Activated CD4-positive, alpha-beta T cell treated with anti-CD3 and anti-CD28 coated beads, Interleukin-2, amount 10 ng/mL, durations not matched to agents 24 days and 14 days (primary cell): ENCODE results near the gene ARFGAP3. TPM values are rescaled to one million over a fixed set of nuclear protein-coding genes. Genes with fewer than 3 reads are reported as not detected.

Source experiments
- DNase-seq: peaks from one replicate; pipeline ENCODE4 v3.0.0; 2022
- H3K27ac Mint-ChIP-seq: one replicate; pipeline ENCODE4 v1.8.0; 2022; ENCODE audit warnings: mild to moderate bottlenecking, mixed read lengths
- H3K27me3 Mint-ChIP-seq: one replicate; pipeline ENCODE4 v1.8.0; 2022; ENCODE audit warnings: mixed read lengths
- H3K36me3 Mint-ChIP-seq: one replicate; pipeline ENCODE4 v1.8.0; 2022; ENCODE audit warnings: low read depth, mild to moderate bottlenecking, mixed read lengths
- H3K4me1 Mint-ChIP-seq: one replicate; pipeline ENCODE4 v1.8.0; 2021; ENCODE audit warnings: mixed read lengths
- H3K4me3 Mint-ChIP-seq: one replicate; pipeline ENCODE4 v1.8.0; 2022; ENCODE audit warnings: mild to moderate bottlenecking, moderate library complexity, mixed read lengths
- H3K9me3 Mint-ChIP-seq: one replicate; pipeline ENCODE4 v1.8.0; 2021; ENCODE audit warnings: mixed read lengths
- intact Hi-C: fragments of 100-400 bp; cut with micrococcal nuclease; formaldehyde crosslinking; loops from one replicate; pipeline ENCODE4 v1.15.1; 2023
- total RNA-seq: library from RNA; stranded (reverse); gene quantifications from 2 replicates; pipeline ENCODE4 v1.2.3, GENCODE V29; 2022

The ARFGAP3 gene
- total RNA-seq, 1 donor from 2014 or later: 34.8 TPM

DNA sequence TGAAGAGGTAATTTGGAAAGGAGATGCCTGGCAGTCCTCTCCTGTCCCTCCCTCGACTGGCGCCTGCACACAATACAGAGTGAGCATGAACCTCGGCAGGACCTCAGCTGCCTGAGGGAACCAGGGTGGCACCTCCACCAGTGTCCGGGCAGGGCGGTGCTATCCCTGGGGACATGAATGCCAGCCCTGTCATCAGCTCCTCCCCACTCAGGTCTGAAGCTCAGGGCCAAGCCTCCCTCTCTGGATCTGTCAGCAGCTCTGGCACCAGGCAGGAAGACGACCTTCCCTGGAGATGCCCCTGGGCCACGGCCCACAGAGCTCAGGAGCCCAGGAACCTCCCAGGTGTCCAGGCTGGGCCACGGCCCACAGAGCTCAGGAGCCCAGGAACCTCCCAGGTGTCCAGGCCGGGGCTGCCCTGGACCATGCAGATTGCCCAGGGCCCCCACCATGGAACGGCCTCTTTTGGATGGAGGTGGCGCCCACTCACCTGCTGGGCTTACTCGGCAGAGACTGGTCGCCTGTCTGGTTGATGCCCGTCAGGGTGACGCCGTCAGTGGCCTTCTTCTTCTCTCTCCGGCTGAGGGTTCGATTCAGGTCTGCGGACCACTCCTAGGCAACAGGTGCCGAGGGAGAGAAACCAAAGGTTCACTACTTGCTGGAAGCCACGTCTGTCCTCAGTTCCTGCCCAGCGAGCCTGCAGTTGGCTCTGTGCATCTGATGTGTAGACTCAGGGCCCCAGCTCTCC, 21.7 kb upstream of the ARFGAP3 start:
- peaks cover 10% of the 10 kb centered on the region for H3K36me3 Mint-ChIP-seq
- DNase-seq: no peak
- intact Hi-C loops: no loop called here
- no peak overlapping the region for H3K4me3 Mint-ChIP-seq
- no peak overlapping the region for H3K27ac Mint-ChIP-seq
- H3K9me3 Mint-ChIP-seq: no peaks in the 10 kb centered on the region
- H3K27me3 Mint-ChIP-seq: no peaks in the 10 kb centered on the region
- no peaks in the 10 kb centered on the region for H3K4me1 Mint-ChIP-seq

GRCh38 chr22:42877597-42878340, 20.7 kb upstream of the ARFGAP3 start:
- peaks cover 11% of the 10 kb centered on the region for H3K36me3 Mint-ChIP-seq
- no peak for DNase-seq
- no peak overlapping the region for H3K27ac Mint-ChIP-seq
- H3K4me1 Mint-ChIP-seq: no peaks in the 10 kb centered on the region
- no peaks in the 10 kb centered on the region for H3K9me3 Mint-ChIP-seq
- intact Hi-C loops: no loop called here
- no peaks in the 10 kb centered on the region for H3K27me3 Mint-ChIP-seq
- no peak overlapping the region for H3K4me3 Mint-ChIP-seq

- no peak for DNase-seq
- Mint-ChIP-seq H3K4me3 (no peak overlapping the region), H3K27me3 (no peaks in the 10 kb centered on the region), H3K36me3 (peaks cover 10% of the 10 kb centered on the region), H3K4me1 (no peaks in the 10 kb centered on the region), H3K9me3 (no peaks in the 10 kb centered on the region), H3K27ac (no peak overlapping the region)
- intact Hi-C loops: no loop called here
These were observed 20.1 kb upstream of the ARFGAP3 start for GRCh38 chr22:42877158-42877557.

DNA sequence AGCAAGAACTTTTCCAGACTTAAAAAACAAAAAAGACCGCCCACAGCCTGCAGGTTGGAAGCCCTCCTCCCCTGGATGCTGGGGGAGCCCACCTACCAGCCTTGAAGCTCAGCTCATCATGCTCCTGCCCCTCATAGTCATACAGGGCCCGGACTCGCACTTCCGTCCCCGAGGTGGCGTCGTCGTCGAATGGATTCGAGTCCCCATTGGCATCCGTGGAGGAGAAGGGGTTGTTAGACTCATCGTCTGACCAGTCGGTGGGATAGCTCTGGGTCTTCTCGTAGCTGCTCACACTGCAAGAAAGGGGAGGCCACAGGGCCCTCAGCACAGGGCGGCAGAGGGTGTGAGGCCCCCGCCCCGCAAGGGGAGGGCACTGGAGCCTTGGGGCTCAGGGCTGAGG, 19.0 kb upstream of the ARFGAP3 start:
- H3K27me3 Mint-ChIP-seq: no peaks in the 10 kb centered on the region
- H3K4me1 Mint-ChIP-seq: no peaks in the 10 kb centered on the region
- H3K27ac Mint-ChIP-seq: no peak overlapping the region
- H3K4me3 Mint-ChIP-seq: no peak overlapping the region
- H3K36me3 Mint-ChIP-seq: peaks cover 13% of the 10 kb centered on the region
- intact Hi-C loops: no loop called here
- H3K9me3 Mint-ChIP-seq: no peaks in the 10 kb centered on the region
- no peak for DNase-seq

- intact Hi-C loops: no loop called here
- no peaks in the 10 kb centered on the region for H3K27me3 Mint-ChIP-seq
- no peaks in the 10 kb centered on the region for H3K4me1 Mint-ChIP-seq
- H3K27ac Mint-ChIP-seq: no peak overlapping the region
- no peaks in the 10 kb centered on the region for H3K9me3 Mint-ChIP-seq
- peaks cover 14% of the 10 kb centered on the region for H3K36me3 Mint-ChIP-seq
- no peak for DNase-seq
- no peak overlapping the region for H3K4me3 Mint-ChIP-seq
These were observed 16.9 kb upstream of the ARFGAP3 start for GRCh38 chr22:42874010-42874409.

GRCh38 chr22:42873356-42873755, 16.3 kb upstream of the ARFGAP3 start:
- H3K27me3 Mint-ChIP-seq: no peaks in the 10 kb centered on the region
- H3K36me3 Mint-ChIP-seq: peaks cover 14% of the 10 kb centered on the region
- no peaks in the 10 kb centered on the region for H3K4me1 Mint-ChIP-seq
- H3K4me3 Mint-ChIP-seq: no peak overlapping the region
- H3K27ac Mint-ChIP-seq: no peak overlapping the region
- no peak for DNase-seq
- intact Hi-C loops: no loop called here
- H3K9me3 Mint-ChIP-seq: no peaks in the 10 kb centered on the region

- Mint-ChIP-seq H3K27ac (no peak overlapping the region), H3K4me3 (no peak overlapping the region), H3K27me3 (no peaks in the 10 kb centered on the region)
These were observed 15.7 kb upstream of the ARFGAP3 start for GRCh38 chr22:42872821-42873220.

DNA sequence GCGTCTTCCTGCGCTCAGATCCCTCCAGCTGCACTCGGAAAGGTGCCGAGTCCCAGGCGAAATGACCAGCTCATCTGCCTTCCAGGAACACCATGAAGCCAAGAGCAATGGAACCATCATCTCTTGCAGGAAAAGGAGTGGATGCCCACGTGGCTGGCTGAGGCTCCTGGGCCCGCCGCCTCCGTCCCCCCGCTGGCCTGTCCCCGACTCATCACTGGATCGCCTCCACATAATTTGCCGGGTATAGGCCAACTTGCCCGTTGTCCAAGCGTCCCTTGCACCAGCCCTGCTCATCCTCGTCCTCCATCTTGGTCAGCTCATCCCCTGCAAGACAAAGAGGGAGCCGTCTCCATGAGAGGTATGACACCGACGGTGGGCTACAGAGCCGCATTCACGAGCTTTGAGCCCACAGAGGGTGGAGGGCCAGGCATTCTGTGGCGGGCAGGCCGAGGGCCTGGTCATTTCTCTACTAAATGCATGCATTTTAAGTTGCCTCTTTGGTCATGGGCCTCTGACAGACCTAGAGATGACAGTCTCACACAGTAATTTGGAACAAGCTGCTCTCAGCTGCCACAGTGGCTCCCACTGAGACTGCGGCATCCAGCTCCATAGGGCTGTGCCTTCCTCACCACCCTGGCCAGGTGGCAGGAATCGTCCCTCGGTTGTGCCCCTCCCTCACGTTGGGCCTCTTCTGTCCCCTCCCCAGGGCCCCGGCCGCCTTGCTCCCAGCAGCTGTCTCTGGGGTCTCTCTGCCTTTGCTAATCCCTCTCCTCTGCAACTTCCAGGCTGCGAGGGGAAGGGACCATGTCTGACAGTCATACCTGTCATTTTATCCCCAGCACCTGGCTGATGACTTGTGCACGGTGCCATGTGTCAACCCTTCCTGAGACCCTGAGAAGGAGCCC, 14.3 kb upstream of the ARFGAP3 start:
- Mint-ChIP-seq H3K4me1 (no peaks in the 10 kb centered on the region), H3K36me3 (peaks cover 14% of the 10 kb centered on the region), H3K4me3 (no peak overlapping the region), H3K27ac (no peak overlapping the region), H3K9me3 (no peaks in the 10 kb centered on the region), H3K27me3 (no peaks in the 10 kb centered on the region)
- intact Hi-C loops: no loop called here
- no peak for DNase-seq

More at GRCh38 chr22:42872821-42873220, 15.7 kb upstream of the ARFGAP3 start:
- intact Hi-C loops: no loop called here
- Mint-ChIP-seq H3K4me1 (no peaks in the 10 kb centered on the region), H3K36me3 (peaks cover 14% of the 10 kb centered on the region), H3K9me3 (no peaks in the 10 kb centered on the region)
- DNase-seq: no peak

DNA sequence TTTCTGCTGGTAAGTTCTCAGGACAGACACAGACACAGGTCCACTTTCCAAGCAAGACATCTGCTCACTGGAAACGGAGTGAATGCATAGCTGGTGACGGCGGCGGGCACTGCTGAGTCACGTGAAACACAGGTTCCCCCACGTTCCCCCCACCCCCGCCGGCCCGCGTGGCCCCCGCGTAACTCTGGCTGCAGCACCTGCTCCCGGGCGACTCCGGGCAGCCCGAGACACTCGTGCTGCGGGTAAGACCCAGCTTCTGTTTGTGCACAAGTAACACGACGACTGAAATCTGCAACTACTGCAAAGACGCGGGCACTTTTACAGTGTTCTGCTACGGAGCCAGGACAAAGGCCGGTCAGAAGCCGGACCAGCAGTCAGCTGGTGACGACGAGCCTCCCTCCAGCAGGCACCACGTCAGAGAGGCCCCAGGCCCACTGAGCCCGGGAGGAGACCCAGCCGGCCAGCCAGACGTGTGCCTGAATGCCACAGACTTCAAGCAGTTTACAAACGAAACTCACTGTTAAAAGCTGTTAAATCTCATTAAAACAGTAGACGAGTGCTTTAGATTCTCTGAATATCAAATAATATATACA, 12.9 kb upstream of the ARFGAP3 start:
- Mint-ChIP-seq H3K36me3 (peaks cover 9% of the 10 kb centered on the region), H3K27ac (no peak overlapping the region), H3K9me3 (no peaks in the 10 kb centered on the region), H3K4me3 (no peak overlapping the region), H3K27me3 (no peaks in the 10 kb centered on the region), H3K4me1 (no peaks in the 10 kb centered on the region)
- DNase-seq: no peak
- intact Hi-C loops: loop anchor here (10.0 kb wide), 1 partner anchor 215 kb away; the partner anchor contains the start of gene TTLL1

GRCh38 chr22:42869463-42869862, 12.4 kb upstream of the ARFGAP3 start:
- no peak for DNase-seq
- no peaks in the 10 kb centered on the region for H3K27me3 Mint-ChIP-seq
- intact Hi-C loops: loop anchor here (10.0 kb wide), 1 partner anchor 215 kb away; the partner anchor contains the start of gene TTLL1
- peaks cover 12% of the 10 kb centered on the region for H3K36me3 Mint-ChIP-seq
- no peaks in the 10 kb centered on the region for H3K9me3 Mint-ChIP-seq
- no peaks in the 10 kb centered on the region for H3K4me1 Mint-ChIP-seq
- no peak overlapping the region for H3K4me3 Mint-ChIP-seq
- H3K27ac Mint-ChIP-seq: no peak overlapping the region

DNA sequence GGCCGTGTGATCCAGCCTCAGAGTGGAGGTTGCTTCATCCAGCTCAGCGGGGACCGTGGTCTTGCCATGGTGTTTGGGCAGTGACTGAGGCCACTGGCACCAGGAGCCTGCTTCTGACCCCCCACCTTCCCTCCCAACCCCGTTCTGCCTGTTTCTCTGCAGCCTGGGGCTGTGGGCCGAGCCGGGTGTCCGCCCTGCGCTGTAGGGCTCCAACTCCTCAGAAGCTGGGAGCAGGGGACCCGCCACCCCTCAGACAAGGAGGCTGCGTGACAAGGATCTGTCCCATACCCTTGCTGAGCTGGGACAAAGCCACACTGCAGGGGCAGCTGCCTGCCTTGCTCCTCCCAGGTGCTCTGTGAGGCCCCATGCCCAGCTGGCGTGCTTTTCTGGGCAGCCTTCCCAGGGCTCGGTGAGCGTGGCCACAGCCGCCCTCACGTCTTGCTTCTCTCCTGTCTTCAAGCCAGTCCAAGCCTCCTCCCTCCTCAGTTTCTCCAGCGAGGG, 11.7 kb upstream of the ARFGAP3 start:
- intact Hi-C loops: loop anchor here (10.0 kb wide), 1 partner anchor 216 kb away; the partner anchor contains the start of gene TTLL1
- H3K4me3 Mint-ChIP-seq: no peak overlapping the region
- H3K27me3 Mint-ChIP-seq: no peaks in the 10 kb centered on the region
- no peak for DNase-seq
- H3K4me1 Mint-ChIP-seq: no peaks in the 10 kb centered on the region
- no peak overlapping the region for H3K27ac Mint-ChIP-seq
- peaks cover 12% of the 10 kb centered on the region for H3K36me3 Mint-ChIP-seq
- no peaks in the 10 kb centered on the region for H3K9me3 Mint-ChIP-seq

- Mint-ChIP-seq H3K4me1 (peaks cover 10% of the 10 kb centered on the region), H3K27ac (no peak overlapping the region), H3K9me3 (peaks cover 10% of the 10 kb centered on the region), H3K4me3 (no peak overlapping the region), H3K36me3 (peaks cover 11% of the 10 kb centered on the region), H3K27me3 (no peaks in the 10 kb centered on the region)
- DNase-seq: no peak
- intact Hi-C loops: loop anchor here (2.0 to 10.0 kb wide), 2 partner anchors 85 to 219 kb away; partner anchors contain the start of gene TTLL1
These were observed 9.0 kb upstream of the ARFGAP3 start for GRCh38 chr22:42866100-42866499.

DNA sequence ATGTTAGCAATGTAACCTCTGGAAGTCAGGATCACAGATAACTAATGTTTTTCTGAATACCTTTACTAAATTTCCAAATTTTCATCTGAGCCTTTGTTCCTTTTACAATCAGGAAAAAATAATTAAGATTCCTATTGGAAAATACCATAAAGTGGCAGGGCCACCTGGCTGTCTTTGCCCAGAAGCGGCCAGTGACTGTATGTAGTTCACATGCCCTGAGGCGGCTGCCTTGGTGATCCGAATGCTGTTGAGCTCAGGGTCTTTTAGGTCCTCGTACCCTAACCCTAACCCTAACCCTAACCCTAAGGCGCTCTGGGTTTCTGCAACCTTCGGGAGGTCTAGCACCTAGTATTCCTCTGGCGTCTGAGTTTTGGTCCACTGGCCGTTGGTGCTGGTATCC, 8.5 kb upstream of the ARFGAP3 start:
- Mint-ChIP-seq H3K9me3 (peaks cover 10% of the 10 kb centered on the region), H3K27me3 (peaks cover 5% of the 10 kb centered on the region), H3K4me1 (peaks cover 12% of the 10 kb centered on the region), H3K4me3 (no peak overlapping the region), H3K27ac (no peak overlapping the region), H3K36me3 (peaks cover 9% of the 10 kb centered on the region)
- no peak for DNase-seq
- intact Hi-C loops: loop anchor here (10.0 kb wide), 1 partner anchor 219 kb away; the partner anchor contains the start of gene TTLL1
